IMR-90 (cell line): ENCODE measurements around the gene TAF10. TPM values are rescaled to one million over a fixed set of nuclear protein-coding genes. Genes with fewer than 3 reads are reported as not detected.
A peak's percentile ranks its signal among the peaks of the same experiment; 100 is the strongest.

Experiments used
- ATAC-seq: fragments of 200-7000 bp; cut with Tn5 transposase; 2 replicates; pipeline ENCODE4 v1.9.1; 2020; ENCODE audit warnings: low read depth, mild to moderate bottlenecking, moderate library complexity
- BruUV-seq: library from RNA; stranded (reverse); fragments of 400-500 nt; replicated peaks from 2 replicates; lab custom pipeline; 2021; lab: Mats Ljungman, UMichigan
- CTCF ChIA-PET: fragments of 300-600 bp; formaldehyde crosslinking; extraction: SDS; loops from one replicate; lab custom pipeline; 2021; ENCODE audit warnings: antibody characterized with exemption; lab: Yijun Ruan, JAX
- POLR2A ChIA-PET: fragments of 300-600 bp; sonication (Branson Sonifier 250); formaldehyde crosslinking; loops from one replicate; lab custom pipeline; 2022; ENCODE audit warnings: antibody characterized with exemption; ENCODE audit not compliant: unreplicated experiment; lab: Charles Lee
- DNase-seq: peaks from one replicate; pipeline ENCODE4 v3.0.0; 2013
- H2AFZ ChIP-seq: replicated peaks from 2 replicates; pipeline ENCODE3; 2013; ENCODE audit warnings: low read length, mild to moderate bottlenecking; ENCODE audit not compliant: poor library complexity
- H2AK5ac ChIP-seq: 2 replicates; pipeline ENCODE4 v1.6.1; 2013; ENCODE audit warnings: low read depth, low read length, inconsistent platforms
- H2AK9ac ChIP-seq: replicated peaks from 2 replicates; pipeline ENCODE3; 2013; ENCODE audit warnings: mild to moderate bottlenecking, low read depth, low read length, moderate library complexity; ENCODE audit not compliant: poor library complexity
- H2BK120ac ChIP-seq: 2 replicates; pipeline ENCODE4 v1.6.1; 2013; ENCODE audit warnings: low read depth, low read length, inconsistent platforms
- H2BK15ac ChIP-seq: 3 replicates; pipeline ENCODE4 v1.6.1; 2013; ENCODE audit warnings: low read depth, low read length, inconsistent platforms
- H2BK20ac ChIP-seq: 2 replicates; pipeline ENCODE4 v1.6.1; 2013; ENCODE audit warnings: low read depth, mild to moderate bottlenecking, inconsistent platforms, low read length, moderate library complexity
- H2BK5ac ChIP-seq: 2 replicates; pipeline ENCODE4 v1.6.1; 2013; ENCODE audit warnings: mild to moderate bottlenecking, low read depth, low read length, inconsistent platforms; ENCODE audit not compliant: poor library complexity, severe bottlenecking
- H3K14ac ChIP-seq: replicated peaks from 2 replicates; pipeline ENCODE4 v1.6.1; 2013; ENCODE audit warnings: low read depth, low read length, inconsistent platforms
- H3K18ac ChIP-seq: 2 replicates; pipeline ENCODE4 v1.6.1; 2013; ENCODE audit warnings: low read depth, low read length, control low read depth
- H3K23ac ChIP-seq: 2 replicates; pipeline ENCODE4 v1.6.1; 2013; ENCODE audit warnings: low read depth, low read length, inconsistent platforms
- H3K27ac ChIP-seq: 2 replicates; pipeline ENCODE4 v1.5.1; 2013; ENCODE audit warnings: mild to moderate bottlenecking, control low read depth, low read length; ENCODE audit not compliant: insufficient read depth
- H3K27me3 ChIP-seq: 2 replicates; pipeline ENCODE4 v1.6.1; 2013; ENCODE audit warnings: low read length; ENCODE audit not compliant: control insufficient read depth, insufficient read depth
- H3K36me3 ChIP-seq: 2 replicates; pipeline ENCODE4 v1.6.1; 2013; ENCODE audit warnings: low read length, mixed read lengths; ENCODE audit not compliant: control insufficient read depth, insufficient read depth
- H3K4ac ChIP-seq: 2 replicates; pipeline ENCODE4 v1.6.1; 2013; ENCODE audit warnings: low read depth, low read length, inconsistent platforms
- H3K4me1 ChIP-seq: 2 replicates; pipeline ENCODE4 v1.6.1; 2013; ENCODE audit warnings: low read length, mixed read lengths; ENCODE audit not compliant: control insufficient read depth, insufficient read depth
- H3K4me2 ChIP-seq: 2 replicates; pipeline ENCODE4 v1.6.1; 2013; ENCODE audit warnings: low read depth, mild to moderate bottlenecking, control low read depth, low read length, moderate library complexity
- H3K4me3 ChIP-seq: 2 replicates; pipeline ENCODE4 v1.5.1; 2013; ENCODE audit warnings: low read depth, mild to moderate bottlenecking, control low read depth, low read length, moderate library complexity; ENCODE audit not compliant: insufficient read depth
- H3K56ac ChIP-seq: 2 replicates; pipeline ENCODE4 v1.6.1; 2013; ENCODE audit warnings: low read length, inconsistent platforms; ENCODE audit not compliant: insufficient read depth; ENCODE audit errors: extremely low read depth
- H3K79me1 ChIP-seq, 2 experiments: 2 replicates each; pipeline ENCODE4 v1.6.1; 2013; ENCODE audit warnings: low read length in 2 of 2, inconsistent platforms in 1 of 2, low read depth in 1 of 2
- H3K9ac ChIP-seq: 2 replicates; pipeline ENCODE4 v1.6.1; 2013; ENCODE audit warnings: low read depth, low read length, control low read depth
- H3K9me1 ChIP-seq: 2 replicates; pipeline ENCODE4 v1.6.1; 2013; ENCODE audit warnings: low read length, inconsistent platforms; ENCODE audit not compliant: insufficient read depth
- H3K9me3 ChIP-seq: 2 replicates; pipeline ENCODE4 v1.6.1; 2013; ENCODE audit warnings: low read length; ENCODE audit not compliant: control insufficient read depth, insufficient read depth
- H4K20me1 ChIP-seq: 2 replicates; pipeline ENCODE4 v1.6.1; 2013; ENCODE audit warnings: low read length, inconsistent platforms; ENCODE audit not compliant: insufficient read depth
- H4K5ac ChIP-seq: 2 replicates; pipeline ENCODE4 v1.6.1; 2013; ENCODE audit warnings: mild to moderate bottlenecking, low read depth, low read length, control low read depth
- H4K8ac ChIP-seq, 2 experiments: 2 replicates each; pipeline ENCODE4 v1.6.1; 2013; ENCODE audit warnings: low read depth in 2 of 2, low read length in 2 of 2, control low read depth in 1 of 2, inconsistent platforms in 1 of 2
- H4K91ac ChIP-seq: 2 replicates; pipeline ENCODE4 v1.6.1; 2013; ENCODE audit warnings: low read depth, low read length, inconsistent platforms; ENCODE audit not compliant: insufficient read depth
- BHLHE40 ChIP-seq: fragments of 150-350 bp; IDR thresholded peaks from 2 replicates; pipeline ENCODE4 v1.6.1; 2016; ENCODE audit warnings: mild to moderate bottlenecking, low read depth, low read length
- MAFK ChIP-seq: IDR thresholded peaks from 2 replicates; pipeline ENCODE4 v1.6.1; 2012; ENCODE audit warnings: low read depth, low read length, improper control_type of control experiment
- WGBS, 2 experiments: methylation state at CpG; one replicate each; pipeline versions ENCODE4 v1.1.5 to v1.1.7; 2013; ENCODE audit warnings: missing lambda C conversion rate in 2 of 2; ENCODE audit not compliant: insufficient read length in 1 of 2; ENCODE audit errors: extremely low coverage in 2 of 2; 5-methylcytosine and 5-hydroxymethylcytosine counted together
- dilution Hi-C: fragments of 300-500 bp; cut with HindIII; formaldehyde crosslinking; loops from one replicate; pipeline ENCODE4 v1.14.3; 2018; ENCODE audit warnings: low sequenced_read_pairs; ENCODE audit not compliant: unreplicated experiment
- in situ Hi-C: fragments of 300-500 bp; cut with MboI; formaldehyde crosslinking; loops from 3 replicates; pipeline ENCODE4 v1.14.3; 2019; ENCODE audit warnings: low sequenced_read_pairs, inconsistent platforms, mixed read lengths
- intact Hi-C: fragments of 100-400 bp; cut with micrococcal nuclease; formaldehyde crosslinking; loops from 2 replicates; pipeline ENCODE4 v1.10.0; 2022
- polyA plus RNA-seq, 3 experiments: library from polyadenylated mRNA; depleted of rRNA; stranded (reverse); fragments of >200 nt; gene quantifications; 2 replicates each; pipeline ENCODE4 v1.2.3, GENCODE V29; 2012; ENCODE audit warnings: low replicate concordance in 1 of 3
- total RNA-seq: library from RNA; depleted of rRNA; stranded (reverse); fragments of >200 nt; gene quantifications from 2 replicates; pipeline ENCODE4 v1.2.3, GENCODE V29; 2012
- TF ChIP-seq, protein P1 (sequence below): conservative IDR thresholded peaks from 2 replicates; pipeline ENCODE4 v1.5.1; 2012; ENCODE audit warnings: mild to moderate bottlenecking, low read depth, low read length, improper control_type of control experiment

The TAF10 gene
- total and polyA plus RNA-seq, 2 of the 4 experiments (the other 2 are of a cell fraction): 18.6 to 132 TPM

DNA sequence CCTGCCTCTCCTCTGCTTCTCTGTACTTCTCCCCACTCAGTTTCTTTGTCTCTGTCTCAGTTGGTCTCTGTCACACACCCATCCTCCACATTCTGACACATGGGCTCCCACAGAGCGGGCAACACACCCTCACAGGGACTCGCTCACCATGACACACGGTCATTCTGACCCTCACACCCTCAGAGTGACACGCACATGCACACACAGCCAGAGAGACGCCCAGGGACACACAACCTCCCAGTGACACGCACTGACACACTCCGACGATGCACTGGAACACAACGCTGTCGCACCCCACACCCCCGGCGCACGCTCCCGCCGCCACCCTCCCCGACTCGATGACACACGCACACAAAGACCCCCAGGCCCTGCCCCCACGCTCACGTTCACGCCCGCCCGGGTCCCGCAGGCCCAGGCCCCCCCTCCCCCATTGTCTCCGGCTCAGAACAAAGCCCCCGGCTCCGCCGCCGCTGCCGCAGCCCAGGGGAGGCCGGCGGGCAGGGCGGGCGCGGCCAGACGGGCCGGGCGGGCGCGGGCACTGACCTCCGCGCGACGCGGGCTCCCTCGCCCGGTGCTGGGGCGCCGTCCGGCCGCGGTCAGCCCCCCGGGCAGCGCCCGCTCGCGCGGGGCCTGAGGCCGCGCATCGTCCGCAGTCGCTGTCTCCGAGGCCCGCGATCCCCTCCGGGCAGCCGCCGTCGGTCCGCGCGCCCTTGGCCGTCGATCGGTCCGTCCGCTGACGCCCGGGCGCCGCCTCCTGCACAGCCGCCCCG is 43.2 kb upstream of the TAF10 start:
- Histone ChIP-seq H4K8ac (peak overlapping the region; percentile 1 to 78; a peak in 3 of 4 replicates), H2BK5ac (no peak overlapping the region), H2AFZ (peak overlapping the region; percentile 86), H2AK9ac (peak overlapping the region; percentile 84), H3K79me1 (peaks cover 3 to 17% of the 10 kb centered on the region in 2 experiments; a peak in 2 of 4 replicates), H3K9me3 (no peaks in the 10 kb centered on the region), H3K4me3 (peak overlapping the region; percentile 58), H3K56ac (no peak overlapping the region), H2AK5ac (peak overlapping the region; percentile 85), H4K91ac (peak overlapping the region; percentile 66; the same call in 1 of the 2 replicates), H4K20me1 (0 out of 2 replicates have a peak, but pooled peaks cover 3% of the 10 kb centered on the region), H3K9ac (peak overlapping the region; percentile 76), H4K5ac (peak overlapping the region; percentile 83; the same call in 1 of the 2 replicates), H3K23ac (peak overlapping the region; percentile 77), H3K14ac (peak overlapping the region; percentile 91), H2BK20ac (0 out of 2 replicates have a peak overlapping the region, but pooled peaks have one; percentile 5), H3K18ac (peak overlapping the region; percentile 20; the same call in 1 of the 2 replicates), H3K9me1 (peaks cover 19% of the 10 kb centered on the region), H3K4me2 (peak overlapping the region; percentile 97), H3K36me3 (no peaks in the 10 kb centered on the region), H3K4me1 (peaks cover 5% of the 10 kb centered on the region), H2BK120ac (peak overlapping the region; percentile 76), H3K27ac (no peak overlapping the region; the same call in 1 of the 2 replicates), H2BK15ac (no peak overlapping the region), H3K4ac (peak overlapping the region; percentile 85), H3K27me3 (peaks cover 17% of the 10 kb centered on the region)
- WGBS, 2 experiments: 5% methylated on average over 5 of the region's 84 CpGs; no CpG with 5 or more reads in 1 of the 2 experiments
- TF ChIP-seq, protein P1, sequence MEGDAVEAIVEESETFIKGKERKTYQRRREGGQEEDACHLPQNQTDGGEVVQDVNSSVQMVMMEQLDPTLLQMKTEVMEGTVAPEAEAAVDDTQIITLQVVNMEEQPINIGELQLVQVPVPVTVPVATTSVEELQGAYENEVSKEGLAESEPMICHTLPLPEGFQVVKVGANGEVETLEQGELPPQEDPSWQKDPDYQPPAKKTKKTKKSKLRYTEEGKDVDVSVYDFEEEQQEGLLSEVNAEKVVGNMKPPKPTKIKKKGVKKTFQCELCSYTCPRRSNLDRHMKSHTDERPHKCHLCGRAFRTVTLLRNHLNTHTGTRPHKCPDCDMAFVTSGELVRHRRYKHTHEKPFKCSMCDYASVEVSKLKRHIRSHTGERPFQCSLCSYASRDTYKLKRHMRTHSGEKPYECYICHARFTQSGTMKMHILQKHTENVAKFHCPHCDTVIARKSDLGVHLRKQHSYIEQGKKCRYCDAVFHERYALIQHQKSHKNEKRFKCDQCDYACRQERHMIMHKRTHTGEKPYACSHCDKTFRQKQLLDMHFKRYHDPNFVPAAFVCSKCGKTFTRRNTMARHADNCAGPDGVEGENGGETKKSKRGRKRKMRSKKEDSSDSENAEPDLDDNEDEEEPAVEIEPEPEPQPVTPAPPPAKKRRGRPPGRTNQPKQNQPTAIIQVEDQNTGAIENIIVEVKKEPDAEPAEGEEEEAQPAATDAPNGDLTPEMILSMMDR: no peak
- TF ChIP-seq MAFK (no peak), BHLHE40 (peak; percentile 30; the same call in 1 of the 2 replicates)
- no TSS peak for BruUV-seq
- dilution Hi-C loops (no loop called here), intact Hi-C loops (no loop called here), in situ Hi-C loops (no loop called here)
- ChIA-PET POLR2A (no interaction called here), CTCF (no interaction called here)
- DNase-seq (no peak), ATAC-seq (peak; percentile 70)
